SK-N-MC (cell line): ENCODE results near the gene CD53.

ENCODE experiments used
- DNase-seq: peaks from one replicate; pipeline ENCODE4 v3.0.0-alpha.2; 2011; ENCODE audit warnings: low read depth, low spot score
- H3K27ac ChIP-seq: fragments of 200-600 bp; sonication (generic); 2 replicates; pipeline ENCODE4 v1.5.1; 2016; ENCODE audit warnings: mixed run types
- H3K36me3 ChIP-seq: fragments of 200-600 bp; sonication (generic); 2 replicates; pipeline ENCODE4 v1.6.1; 2017; ENCODE audit warnings: antibody characterized with exemption, low read length, mixed read lengths; ENCODE audit not compliant: insufficient read depth
- H3K4me3 ChIP-seq: fragments of 200-600 bp; sonication (generic); 2 replicates; pipeline ENCODE4 v1.5.1; 2016
- H3K9ac ChIP-seq: fragments of 200-600 bp; sonication (generic); 2 replicates; pipeline ENCODE4 v1.8.0; 2017; ENCODE audit warnings: mixed run types, mixed read lengths; ENCODE audit not compliant: insufficient read length
- H3K9me3 ChIP-seq: fragments of 200-600 bp; sonication (generic); 2 replicates; pipeline ENCODE4 v1.6.1; 2017; ENCODE audit warnings: low read depth, mild to moderate bottlenecking, antibody characterized with exemption, low read length, moderate library complexity, mixed read lengths
- EZH2 ChIP-seq: fragments of 200-600 bp; sonication (generic); IDR thresholded peaks from one replicate; pipeline ENCODE4 v1.6.1; 2017; ENCODE audit warnings: antibody characterized with exemption
- FOXP2 ChIP-seq: optimal IDR thresholded peaks from 2 replicates; pipeline ENCODE3; 2011; ENCODE audit warnings: mild to moderate bottlenecking, moderate library complexity; ENCODE audit not compliant: insufficient read depth; ENCODE audit errors: extremely low read length, control extremely low read depth
- POLR2AphosphoS5 ChIP-seq: IDR thresholded peaks from 2 replicates; pipeline ENCODE4 v1.6.1; 2012; ENCODE audit warnings: mild to moderate bottlenecking, low read depth, low read length, borderline replicate concordance

CD53 gene

DNA sequence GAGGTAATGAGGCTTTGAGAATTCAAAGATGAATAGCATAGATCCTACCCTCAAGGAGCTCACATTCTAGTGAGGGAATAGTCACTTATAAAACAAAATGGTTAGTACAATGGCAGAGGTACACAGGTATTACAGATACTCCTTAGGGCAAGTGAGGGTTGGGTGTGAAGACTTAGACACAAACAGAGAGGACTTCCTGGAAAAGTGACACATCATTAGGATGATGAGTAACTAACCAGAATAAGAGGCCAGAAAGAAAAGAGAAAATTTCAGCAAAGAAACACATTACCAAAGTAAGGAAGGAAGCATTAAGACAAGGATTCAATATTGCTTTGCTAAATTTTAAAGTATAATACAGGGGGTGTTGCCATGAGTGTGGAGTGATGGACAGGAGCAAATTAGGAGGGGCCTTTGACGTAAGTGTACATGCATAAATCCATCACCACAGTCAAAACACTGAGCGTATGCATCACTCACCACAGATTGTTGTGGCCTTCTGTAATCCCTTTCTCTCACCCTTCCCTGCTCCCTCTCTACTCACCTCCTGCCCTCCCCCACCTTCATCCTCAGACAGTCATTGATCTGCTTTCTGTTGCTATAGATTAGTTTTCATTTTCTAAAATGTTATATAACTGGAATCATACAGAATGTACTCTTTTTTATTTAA, 7.9 kb downstream of the CD53 start:
- no peak overlapping the region for H3K27ac ChIP-seq
- no peaks in the 10 kb centered on the region for H3K36me3 ChIP-seq
- no peak for DNase-seq
- no peak overlapping the region for H3K4me3 ChIP-seq
- H3K9ac ChIP-seq = no peak overlapping the region
- TF ChIP-seq EZH2 = no peak
- TF ChIP-seq POLR2AphosphoS5 = no peak
- TF ChIP-seq FOXP2 = no peak
- no peaks in the 10 kb centered on the region for H3K9me3 ChIP-seq

DNA sequence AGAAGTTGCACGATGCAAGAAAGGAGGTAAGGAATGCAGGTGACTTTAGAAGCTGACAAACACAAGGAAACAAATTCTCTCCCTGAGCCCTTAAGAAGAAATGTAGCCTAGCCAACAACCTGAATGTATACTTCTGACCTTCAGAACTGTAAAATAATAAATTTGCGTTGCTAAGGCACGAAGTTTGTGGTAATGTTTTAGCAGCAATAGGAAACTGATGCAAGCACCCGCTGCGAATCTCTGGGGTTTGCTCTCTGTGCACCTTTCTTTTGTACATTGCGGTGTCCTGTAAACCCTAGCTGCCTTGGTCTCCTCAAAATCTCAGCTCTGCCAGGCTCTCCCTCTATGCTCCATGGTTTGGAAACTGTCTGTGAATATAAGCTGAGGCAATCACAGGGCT, 15.1 kb downstream of the CD53 start:
- no peaks in the 10 kb centered on the region for H3K36me3 ChIP-seq
- TF ChIP-seq EZH2 (no peak), FOXP2 (no peak), POLR2AphosphoS5 (no peak)
- no peak overlapping the region for H3K9ac ChIP-seq
- H3K9me3 ChIP-seq = no peaks in the 10 kb centered on the region
- no peak overlapping the region for H3K4me3 ChIP-seq
- DNase-seq = no peak
- H3K27ac ChIP-seq = no peak overlapping the region

- H3K9me3 ChIP-seq = no peaks in the 10 kb centered on the region
- no peak for DNase-seq
Observed at GRCh38 chr1:110888641-110889040, 15.7 kb downstream of the CD53 start.

GRCh38 chr1:110890474-110891196, 17.7 kb downstream of the CD53 start:
- no peaks in the 10 kb centered on the region for H3K36me3 ChIP-seq
- no peak overlapping the region for H3K27ac ChIP-seq
- DNase-seq = no peak
- H3K9me3 ChIP-seq = no peaks in the 10 kb centered on the region
- H3K9ac ChIP-seq = no peak overlapping the region
- no peak overlapping the region for H3K4me3 ChIP-seq
- TF ChIP-seq FOXP2 = no peak
- no peak for TF ChIP-seq POLR2AphosphoS5
- TF ChIP-seq EZH2 = no peak

More at GRCh38 chr1:110888641-110889040, 15.7 kb downstream of the CD53 start:
- TF ChIP-seq FOXP2 = no peak
- TF ChIP-seq POLR2AphosphoS5 = no peak
- no peak for TF ChIP-seq EZH2
- Histone ChIP-seq H3K36me3 (no peaks in the 10 kb centered on the region), H3K4me3 (no peak overlapping the region), H3K9ac (no peak overlapping the region), H3K27ac (no peak overlapping the region)

- no peak for DNase-seq
- Histone ChIP-seq H3K9ac (no peak overlapping the region), H3K9me3 (no peaks in the 10 kb centered on the region), H3K27ac (no peak overlapping the region), H3K4me3 (no peak overlapping the region), H3K36me3 (no peaks in the 10 kb centered on the region)
- no peak for TF ChIP-seq FOXP2
Observed at GRCh38 chr1:110893908-110894490, 21.1 kb downstream of the CD53 start.

DNA sequence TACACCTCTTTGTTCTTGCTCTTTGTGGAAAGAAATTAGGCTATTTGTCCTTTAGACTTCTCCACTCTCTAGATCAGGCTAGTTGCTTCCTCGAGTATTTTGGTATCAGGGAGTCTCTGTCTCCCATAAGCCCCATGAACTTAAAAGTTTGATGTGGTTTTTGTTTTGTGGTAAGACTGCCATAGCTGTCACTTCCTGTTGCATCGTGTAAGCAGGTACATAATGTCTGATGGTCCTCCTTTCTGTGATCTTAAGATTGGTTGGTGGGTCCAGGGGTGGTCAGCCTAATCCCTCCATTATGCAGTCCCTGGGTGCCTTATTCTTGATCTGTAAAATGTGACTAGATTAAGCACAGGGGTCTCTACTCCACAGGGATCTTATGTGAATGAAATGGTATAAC, 23.1 kb downstream of the CD53 start:
- H3K9ac ChIP-seq = no peak overlapping the region
- TF ChIP-seq FOXP2 (no peak), POLR2AphosphoS5 (no peak), EZH2 (no peak)
- H3K4me3 ChIP-seq = no peak overlapping the region
- DNase-seq = no peak
- H3K36me3 ChIP-seq = no peaks in the 10 kb centered on the region
- no peaks in the 10 kb centered on the region for H3K9me3 ChIP-seq
- no peak overlapping the region for H3K27ac ChIP-seq

DNA sequence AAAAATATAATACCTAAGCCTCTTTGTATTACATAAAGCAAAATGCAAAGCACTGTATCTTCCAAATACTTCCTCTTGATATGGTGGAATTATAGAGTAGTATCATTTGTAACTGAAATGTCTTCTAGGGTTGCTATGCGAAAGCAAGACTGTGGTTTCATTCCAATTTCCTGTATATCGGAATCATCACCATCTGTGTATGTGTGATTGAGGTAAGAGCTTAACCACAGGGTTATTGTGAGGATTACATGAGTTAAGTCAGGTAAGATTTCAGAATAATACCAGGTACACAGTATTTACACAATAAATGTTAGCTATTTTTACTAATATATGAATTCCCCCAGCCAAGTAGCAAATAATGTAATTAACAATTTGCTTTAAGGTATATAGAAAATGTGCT, 24.7 kb downstream of the CD53 start:
- DNase-seq = no peak
- Histone ChIP-seq H3K9ac (no peak overlapping the region), H3K4me3 (no peak overlapping the region), H3K27ac (no peak overlapping the region), H3K9me3 (no peaks in the 10 kb centered on the region), H3K36me3 (no peaks in the 10 kb centered on the region)
- no peak for TF ChIP-seq POLR2AphosphoS5
- no peak for TF ChIP-seq FOXP2
- TF ChIP-seq EZH2 = no peak

GRCh38 chr1:110898734-110899457, 25.9 kb downstream of the CD53 start:
- H3K9me3 ChIP-seq = no peaks in the 10 kb centered on the region
- H3K4me3 ChIP-seq = no peak overlapping the region
- no peak overlapping the region for H3K9ac ChIP-seq
- no peak for TF ChIP-seq FOXP2
- TF ChIP-seq EZH2 = no peak
- no peak for DNase-seq
- H3K36me3 ChIP-seq = no peaks in the 10 kb centered on the region
- H3K27ac ChIP-seq = no peak overlapping the region
